Measurements from ENCODE around the gene SETBP1. TPM values are rescaled to one million over a fixed set of nuclear protein-coding genes. Genes with fewer than 3 reads are reported as not detected.

The SETBP1 gene
- total RNA-seq, 1 donor from 2014 or later = 131 TPM

- no peak for TF ChIP-seq CTCF (IDR thresholded peaks at IDR 0.05; ENCODE audit: unreplicated experiment)
- peaks cover 44% of the 10 kb centered on the region for H3K4me1 Mint-ChIP-seq (ENCODE audit: unreplicated experiment)
- H3K4me3 Mint-ChIP-seq (ENCODE audit: unreplicated experiment) = no peak overlapping the region
- H3K36me3 Mint-ChIP-seq (ENCODE audit: low read depth, unreplicated experiment) = peaks cover 52% of the 10 kb centered on the region
- DNase-seq (ENCODE audit: low spot score) = peak; percentile 6
- no peaks in the 10 kb centered on the region for H3K9me3 Mint-ChIP-seq (ENCODE audit: unreplicated experiment)
- peak overlapping the region; percentile 70 for H3K27ac Mint-ChIP-seq (ENCODE audit: unreplicated experiment)
- peaks cover 8% of the 10 kb centered on the region for H3K27me3 Mint-ChIP-seq (ENCODE audit: unreplicated experiment)
Observed at GRCh38 chr18:44876024-44876423, 195.3 kb downstream of the SETBP1 start.

- no peak for DNase-seq (ENCODE audit: low spot score)
- Mint-ChIP-seq H3K9me3 (ENCODE audit: unreplicated experiment) (no peaks in the 10 kb centered on the region), H3K27me3 (ENCODE audit: unreplicated experiment) (peaks cover 8% of the 10 kb centered on the region), H3K4me1 (ENCODE audit: unreplicated experiment) (peaks cover 38% of the 10 kb centered on the region), H3K36me3 (ENCODE audit: low read depth, unreplicated experiment) (peaks cover 47% of the 10 kb centered on the region), H3K27ac (ENCODE audit: unreplicated experiment) (peak overlapping the region; percentile 27), H3K4me3 (ENCODE audit: unreplicated experiment) (peak overlapping the region; percentile 6)
- no peak for TF ChIP-seq CTCF (IDR thresholded peaks at IDR 0.05; ENCODE audit: unreplicated experiment)
Observed at GRCh38 chr18:44876755-44877154, 196.1 kb downstream of the SETBP1 start.

GRCh38 chr18:44878335-44878734 lies 197.6 kb downstream of the SETBP1 start:
- no peak for DNase-seq (ENCODE audit: low spot score)
- Mint-ChIP-seq H3K27me3 (ENCODE audit: unreplicated experiment) (peaks cover 8% of the 10 kb centered on the region), H3K4me3 (ENCODE audit: unreplicated experiment) (no peak overlapping the region), H3K27ac (ENCODE audit: unreplicated experiment) (no peak overlapping the region), H3K4me1 (ENCODE audit: unreplicated experiment) (peaks cover 38% of the 10 kb centered on the region), H3K36me3 (ENCODE audit: low read depth, unreplicated experiment) (peaks cover 40% of the 10 kb centered on the region), H3K9me3 (ENCODE audit: unreplicated experiment) (no peaks in the 10 kb centered on the region)
- TF ChIP-seq CTCF (IDR thresholded peaks at IDR 0.05; ENCODE audit: unreplicated experiment) = no peak

GRCh38 chr18:44880170-44880569 lies 199.5 kb downstream of the SETBP1 start:
- peak overlapping the region; percentile 47 for H3K4me3 Mint-ChIP-seq (ENCODE audit: unreplicated experiment)
- peaks cover 5% of the 10 kb centered on the region for H3K27me3 Mint-ChIP-seq (ENCODE audit: unreplicated experiment)
- H3K4me1 Mint-ChIP-seq (ENCODE audit: unreplicated experiment) = peaks cover 27% of the 10 kb centered on the region
- no peak for DNase-seq (ENCODE audit: low spot score)
- H3K27ac Mint-ChIP-seq (ENCODE audit: unreplicated experiment) = peak overlapping the region; percentile 54
- no peaks in the 10 kb centered on the region for H3K9me3 Mint-ChIP-seq (ENCODE audit: unreplicated experiment)
- no peak for TF ChIP-seq CTCF (IDR thresholded peaks at IDR 0.05; ENCODE audit: unreplicated experiment)
- peaks cover 26% of the 10 kb centered on the region for H3K36me3 Mint-ChIP-seq (ENCODE audit: low read depth, unreplicated experiment)

GRCh38 chr18:44881461-44882162 lies 200.9 kb downstream of the SETBP1 start:
- Mint-ChIP-seq H3K27ac (ENCODE audit: unreplicated experiment) (no peak overlapping the region), H3K27me3 (ENCODE audit: unreplicated experiment) (peaks cover 4% of the 10 kb centered on the region), H3K4me1 (ENCODE audit: unreplicated experiment) (peaks cover 15% of the 10 kb centered on the region), H3K4me3 (ENCODE audit: unreplicated experiment) (no peak overlapping the region), H3K9me3 (ENCODE audit: unreplicated experiment) (no peaks in the 10 kb centered on the region), H3K36me3 (ENCODE audit: low read depth, unreplicated experiment) (peaks cover 21% of the 10 kb centered on the region)
- no peak for DNase-seq (ENCODE audit: low spot score)
- TF ChIP-seq CTCF (IDR thresholded peaks at IDR 0.05; ENCODE audit: unreplicated experiment) = no peak

Measured in endothelial cell (in vitro differentiated cells).